GM12891 (cell line): Measurements from ENCODE around the gene GRIN2A.

ENCODE experiments used
- POLR2A ChIP-seq: IDR thresholded peaks from 2 replicates; pipeline ENCODE4 v1.6.1; 2011; ENCODE audit warnings: low read depth, low read length, control low read depth
- POLR2AphosphoS5 ChIP-seq: IDR thresholded peaks from 2 replicates; pipeline ENCODE4 v1.6.1; 2011; ENCODE audit warnings: low read depth, low read length, control low read depth
- TAF1 ChIP-seq: IDR thresholded peaks from 2 replicates; pipeline ENCODE4 v1.6.1; 2011; ENCODE audit warnings: low read depth, low read length, control low read depth

- TF ChIP-seq POLR2A (no peak), POLR2AphosphoS5 (no peak), TAF1 (no peak)
Measured at GRCh38 chr16:10087151-10087550, 95.1 kb downstream of the GRIN2A start.
